Neural cell (in vitro differentiated cells): ENCODE measurements around the gene ZNF638. TPM values are rescaled to one million over a fixed set of nuclear protein-coding genes. Genes with fewer than 3 reads are reported as not detected.
A peak's percentile ranks its signal among the peaks of the same experiment; 100 is the strongest.

Experiments
- H2AFZ ChIP-seq: fragments of 200-600, 300-800 bp; sonication (generic), shearing (Covaris generic); 2 replicates; pipeline ENCODE4 v1.6.0; 2014; ENCODE audit warnings: low read depth, mild to moderate bottlenecking, antibody characterized with exemption, low read length, moderate library complexity
- H3F3A ChIP-seq: fragments of 200-600 bp; shearing (Covaris generic); 2 replicates; pipeline ENCODE4 v1.6.1; 2016; ENCODE audit warnings: mild to moderate bottlenecking, moderate library complexity, mixed read lengths, antibody characterized with exemption, low read length; ENCODE audit not compliant: insufficient read depth, poor library complexity, severe bottlenecking
- H3K27ac ChIP-seq: fragments of 200-600, 300-800 bp; sonication (generic), shearing (Covaris generic); 2 replicates; pipeline ENCODE4 v1.5.1; 2014; ENCODE audit warnings: mild to moderate bottlenecking, low read length, moderate library complexity
- H3K27me3 ChIP-seq: fragments of 300-800, 200-600 bp; sonication (generic), shearing (Covaris generic); 2 replicates; pipeline ENCODE4 v1.6.0; 2014; ENCODE audit warnings: mild to moderate bottlenecking, low read depth, low read length, moderate library complexity; ENCODE audit not compliant: insufficient read depth
- H3K36me3 ChIP-seq: fragments of 300-800, 200-600 bp; sonication (generic), shearing (Covaris generic); 2 replicates; pipeline ENCODE4 v1.5.1; 2014; ENCODE audit warnings: mild to moderate bottlenecking, antibody characterized with exemption, low read length, moderate library complexity; ENCODE audit not compliant: insufficient read depth
- H3K4me2 ChIP-seq: fragments of 300-800, 200-600 bp; sonication (generic), shearing (Covaris generic); 2 replicates; pipeline ENCODE4 v1.6.0; 2014; ENCODE audit warnings: mild to moderate bottlenecking, low read length
- H3K4me3 ChIP-seq: fragments of 300-800, 200-600 bp; sonication (generic), shearing (Covaris generic); 2 replicates; pipeline ENCODE4 v1.5.1; 2014; ENCODE audit warnings: mild to moderate bottlenecking, low read length, moderate library complexity
- H3K79me2 ChIP-seq: fragments of 200-600 bp; shearing (Covaris generic); replicated peaks from 2 replicates; pipeline ENCODE4 v1.6.0; 2014; ENCODE audit warnings: mild to moderate bottlenecking, low read length, moderate library complexity; ENCODE audit not compliant: insufficient read depth
- H3K9ac ChIP-seq: fragments of 300-800, 200-600 bp; sonication (generic), shearing (Covaris generic); 2 replicates; pipeline ENCODE4 v1.6.1; 2016; ENCODE audit warnings: mild to moderate bottlenecking, low read length, mixed read lengths
- H3K9me2 ChIP-seq: fragments of 200-600 bp; shearing (Covaris generic); 2 replicates; pipeline ENCODE4 v1.6.1; 2016; ENCODE audit warnings: mild to moderate bottlenecking, low read length, mixed read lengths; ENCODE audit not compliant: insufficient read depth
- H3K9me3 ChIP-seq: fragments of 200-600, 300-800 bp; sonication (generic), shearing (Covaris generic); 2 replicates; pipeline ENCODE4 v1.6.1; 2016; ENCODE audit warnings: mild to moderate bottlenecking, mixed run types, low read length, moderate library complexity, mixed read lengths
- H4K20me1 ChIP-seq: fragments of 200-600 bp; shearing (Covaris generic); 2 replicates; pipeline ENCODE4 v1.6.1; 2016; ENCODE audit warnings: mild to moderate bottlenecking, mixed run types; ENCODE audit not compliant: insufficient read depth
- CTCF ChIP-seq: fragments of 450-650 bp; IDR thresholded peaks from 2 replicates; pipeline ENCODE4 v1.5.1; 2014; ENCODE audit warnings: antibody characterized with exemption, mild to moderate bottlenecking, moderate library complexity; ENCODE audit not compliant: poor library complexity, severe bottlenecking
- EP300 ChIP-seq: fragments of 450-650 bp; conservative IDR thresholded peaks from 2 replicates; pipeline ENCODE4 v1.6.1; 2014; ENCODE audit warnings: antibody characterized with exemption, mild to moderate bottlenecking, moderate library complexity; ENCODE audit not compliant: poor library complexity, severe bottlenecking
- EZH2 ChIP-seq: fragments of 200-600, 300-800 bp; shearing (Covaris generic), sonication (generic); IDR thresholded peaks from 2 replicates; pipeline ENCODE4 v1.6.1; 2014; ENCODE audit warnings: antibody characterized with exemption, low read length, borderline replicate concordance, mild to moderate bottlenecking; ENCODE audit not compliant: insufficient read depth, poor library complexity, severe bottlenecking
- MXI1 ChIP-seq: fragments of 450-650 bp; conservative IDR thresholded peaks from 2 replicates; pipeline ENCODE4 v1.6.1; 2014; ENCODE audit warnings: antibody characterized with exemption, mild to moderate bottlenecking; ENCODE audit not compliant: poor library complexity, severe bottlenecking
- POLR2AphosphoS5 ChIP-seq: IDR thresholded peaks from 2 replicates; pipeline ENCODE4 v1.6.1; 2012
- RAD21 ChIP-seq: fragments of 450-650 bp; conservative IDR thresholded peaks from 2 replicates; pipeline ENCODE4 v1.6.1; 2014; ENCODE audit warnings: antibody characterized with exemption, mild to moderate bottlenecking, moderate library complexity
- REST ChIP-seq: IDR thresholded peaks from 2 replicates; pipeline ENCODE4 v1.6.1; 2012; ENCODE audit warnings: borderline replicate concordance
- SMC3 ChIP-seq: fragments of 450-650 bp; conservative IDR thresholded peaks from 2 replicates; pipeline ENCODE4 v1.6.1; 2014; ENCODE audit warnings: antibody characterized with exemption, mild to moderate bottlenecking, moderate library complexity; ENCODE audit not compliant: poor library complexity
- TAF1 ChIP-seq: IDR thresholded peaks from 2 replicates; pipeline ENCODE4 v1.6.1; 2012; ENCODE audit warnings: low read depth
- polyA plus RNA-seq: library from polyadenylated mRNA; depleted of rRNA; stranded (reverse); fragments of >200 nt; gene quantifications from 2 replicates; pipeline ENCODE4 v1.2.3, GENCODE V29; 2014

ZNF638 gene
- polyA plus RNA-seq, 1 donor from 2014 or later, result 308 TPM

- Histone ChIP-seq H3K9ac (peak overlapping the region; percentile 36), H3K27me3 (peaks cover 66% of the 10 kb centered on the region), H3K79me2 (no peaks in the 10 kb centered on the region)
Measured at GRCh38 chr2:71465961-71466300, 134.3 kb downstream of the ZNF638 start.

DNA sequence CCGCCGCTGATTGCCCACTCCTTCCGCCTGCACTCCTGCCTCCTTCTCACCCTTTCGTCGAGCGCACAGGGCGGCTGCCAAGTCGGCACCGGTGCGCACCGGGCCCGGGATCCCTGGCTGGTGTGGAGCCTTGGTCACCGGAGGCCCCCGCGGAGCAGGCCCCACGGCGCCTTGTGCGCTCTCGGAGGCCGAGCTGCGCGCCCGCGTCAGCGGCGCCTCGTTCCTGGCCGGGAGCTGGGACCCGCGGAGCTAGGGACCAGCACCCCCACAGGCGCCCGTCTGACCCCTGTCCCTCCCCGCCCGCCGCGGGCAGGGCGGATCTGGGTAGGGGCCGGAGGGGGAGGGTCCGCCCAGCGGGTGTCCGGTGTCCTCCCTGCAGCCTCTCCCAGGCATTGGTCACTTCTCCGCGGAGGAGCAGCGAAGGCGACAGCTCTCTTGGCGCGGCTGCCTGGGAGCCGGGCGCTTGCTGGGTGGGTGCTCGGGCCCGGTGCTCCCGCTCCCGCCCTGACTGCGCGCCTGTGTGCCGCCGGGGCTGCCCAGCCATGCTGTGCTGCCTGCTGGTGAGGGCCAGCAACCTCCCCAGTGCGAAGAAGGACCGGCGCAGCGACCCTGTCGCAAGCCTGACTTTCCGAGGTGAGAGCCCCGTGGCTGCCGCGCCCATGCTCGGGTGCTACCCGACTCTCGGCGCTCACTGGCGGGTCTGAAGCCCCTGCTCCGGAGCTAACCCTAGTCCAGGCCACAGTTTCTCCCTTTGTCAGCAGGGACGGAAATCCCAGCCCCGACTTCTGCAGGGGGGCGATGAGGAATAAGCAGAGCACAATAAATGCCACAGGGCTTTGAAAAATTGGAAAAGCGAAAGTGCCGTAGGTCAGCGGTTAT is 135.0 kb downstream of the ZNF638 start:
- peak overlapping the region; percentile 62 for H3K4me2 ChIP-seq
- no peaks in the 10 kb centered on the region for H4K20me1 ChIP-seq
- no peaks in the 10 kb centered on the region for H3K9me3 ChIP-seq
- no peaks in the 10 kb centered on the region for H3K9me2 ChIP-seq
- H3K79me2 ChIP-seq, result no peaks in the 10 kb centered on the region
- TF ChIP-seq TAF1 (no peak), SMC3 (no peak), MXI1 (no peak), REST (no peak), POLR2AphosphoS5 (no peak), RAD21 (no peak), EP300 (peak; percentile 16), CTCF (no peak), EZH2 (peak; percentile 30)
- peaks cover 66% of the 10 kb centered on the region for H3K27me3 ChIP-seq
- no peak overlapping the region for H3K27ac ChIP-seq
- no peak overlapping the region for H2AFZ ChIP-seq
- peak overlapping the region; percentile 74 for H3K4me3 ChIP-seq
- no peaks in the 10 kb centered on the region for H3F3A ChIP-seq
- H3K36me3 ChIP-seq, result no peaks in the 10 kb centered on the region
- peak overlapping the region; percentile 36 for H3K9ac ChIP-seq

More at GRCh38 chr2:71465961-71466300, 134.3 kb downstream of the ZNF638 start:
- H4K20me1 ChIP-seq, result no peaks in the 10 kb centered on the region
- H3K36me3 ChIP-seq, result no peaks in the 10 kb centered on the region
- peak overlapping the region; percentile 74 for H3K4me3 ChIP-seq
- H3K27ac ChIP-seq, result no peak overlapping the region
- no peaks in the 10 kb centered on the region for H3K9me2 ChIP-seq
- no peaks in the 10 kb centered on the region for H3K9me3 ChIP-seq
- no peak overlapping the region for H2AFZ ChIP-seq
- TF ChIP-seq TAF1 (no peak), EZH2 (peak; percentile 21)
- no peaks in the 10 kb centered on the region for H3F3A ChIP-seq
- H3K4me2 ChIP-seq, result peak overlapping the region; percentile 62
